22Rv1 (cell line): ENCODE measurements around the gene JUP.

Experiments
- H3K27ac ChIP-seq: fragments of 450-650 bp; 2 replicates; pipeline ENCODE4 v1.5.1; 2017
- ZFX ChIP-seq: fragments of 450-650 bp; IDR thresholded peaks from 2 replicates; pipeline ENCODE4 v1.6.1; 2017; ENCODE audit warnings: antibody characterized with exemption, borderline replicate concordance
- TF ChIP-seq, protein P1 (sequence below): fragments of 450-650 bp; IDR thresholded peaks from 2 replicates; pipeline ENCODE4 v1.5.1; 2017; ENCODE audit warnings: mild to moderate bottlenecking

Gene JUP

DNA sequence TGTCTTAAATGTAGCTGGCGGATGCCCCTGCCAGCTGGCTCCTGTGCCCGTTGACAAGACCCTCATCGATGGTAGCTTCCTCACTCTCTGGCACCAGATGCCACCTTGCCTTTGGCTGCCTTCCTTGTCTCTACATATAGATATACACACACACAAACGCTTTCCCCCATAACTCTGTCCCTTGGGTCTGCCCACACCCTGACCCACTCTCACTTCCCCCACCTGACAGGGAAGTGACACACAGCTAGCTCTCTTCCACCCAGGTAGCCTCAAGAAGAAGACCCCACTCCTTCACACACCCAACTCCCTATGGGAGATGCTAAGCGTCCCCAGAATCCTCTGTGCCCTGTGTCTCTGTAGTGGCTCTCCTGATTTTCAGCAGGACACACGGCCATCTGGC, 25.6 kb downstream of the JUP start:
- no peak overlapping the region for H3K27ac ChIP-seq
- TF ChIP-seq, protein P1, sequence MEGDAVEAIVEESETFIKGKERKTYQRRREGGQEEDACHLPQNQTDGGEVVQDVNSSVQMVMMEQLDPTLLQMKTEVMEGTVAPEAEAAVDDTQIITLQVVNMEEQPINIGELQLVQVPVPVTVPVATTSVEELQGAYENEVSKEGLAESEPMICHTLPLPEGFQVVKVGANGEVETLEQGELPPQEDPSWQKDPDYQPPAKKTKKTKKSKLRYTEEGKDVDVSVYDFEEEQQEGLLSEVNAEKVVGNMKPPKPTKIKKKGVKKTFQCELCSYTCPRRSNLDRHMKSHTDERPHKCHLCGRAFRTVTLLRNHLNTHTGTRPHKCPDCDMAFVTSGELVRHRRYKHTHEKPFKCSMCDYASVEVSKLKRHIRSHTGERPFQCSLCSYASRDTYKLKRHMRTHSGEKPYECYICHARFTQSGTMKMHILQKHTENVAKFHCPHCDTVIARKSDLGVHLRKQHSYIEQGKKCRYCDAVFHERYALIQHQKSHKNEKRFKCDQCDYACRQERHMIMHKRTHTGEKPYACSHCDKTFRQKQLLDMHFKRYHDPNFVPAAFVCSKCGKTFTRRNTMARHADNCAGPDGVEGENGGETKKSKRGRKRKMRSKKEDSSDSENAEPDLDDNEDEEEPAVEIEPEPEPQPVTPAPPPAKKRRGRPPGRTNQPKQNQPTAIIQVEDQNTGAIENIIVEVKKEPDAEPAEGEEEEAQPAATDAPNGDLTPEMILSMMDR = no peak
- TF ChIP-seq ZFX = no peak

DNA sequence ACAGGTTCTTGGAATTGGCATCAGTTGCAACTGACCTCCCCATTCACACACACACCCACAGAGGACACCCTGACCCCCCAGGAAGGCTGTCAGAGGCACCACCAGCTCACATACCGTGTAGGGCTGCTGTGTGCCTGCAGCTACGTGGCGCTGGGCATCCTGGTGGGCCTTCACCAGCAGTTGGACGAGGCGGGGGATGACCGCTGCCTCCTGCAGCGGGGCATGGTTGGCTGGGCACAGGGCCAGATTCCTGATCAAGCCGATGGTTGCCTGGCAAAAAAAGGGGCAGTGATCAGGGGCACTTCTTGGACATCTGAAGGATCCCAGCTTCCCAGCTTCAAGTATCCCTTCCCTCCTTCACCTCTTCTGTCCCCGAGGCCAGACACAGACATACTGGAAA, 27.9 kb downstream of the JUP start:
- H3K27ac ChIP-seq = no peak overlapping the region
- TF ChIP-seq, protein P1 = no peak
- TF ChIP-seq ZFX = no peak

DNA sequence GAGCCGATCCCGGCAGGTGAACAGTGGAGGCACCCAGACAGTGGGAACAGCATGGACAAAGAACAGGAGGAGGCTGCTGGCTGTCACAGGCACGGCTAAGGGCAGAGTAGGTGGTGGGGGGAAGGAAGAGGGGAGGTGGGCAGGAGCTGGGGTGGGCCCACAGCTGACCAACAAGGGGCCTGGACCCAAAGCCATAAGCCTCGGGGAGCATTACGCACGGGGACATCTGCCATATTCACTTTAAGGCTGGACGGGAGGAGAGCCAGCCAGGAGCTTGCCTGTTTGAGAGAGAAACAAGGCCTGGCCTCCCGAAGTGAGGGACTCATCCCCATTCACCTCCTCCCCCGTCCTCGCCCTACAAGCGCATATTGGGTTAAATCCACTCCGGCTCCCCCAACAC, 32.4 kb downstream of the JUP start:
- H3K27ac ChIP-seq = no peak overlapping the region
- no peak for TF ChIP-seq ZFX
- TF ChIP-seq, protein P1 = no peak

DNA sequence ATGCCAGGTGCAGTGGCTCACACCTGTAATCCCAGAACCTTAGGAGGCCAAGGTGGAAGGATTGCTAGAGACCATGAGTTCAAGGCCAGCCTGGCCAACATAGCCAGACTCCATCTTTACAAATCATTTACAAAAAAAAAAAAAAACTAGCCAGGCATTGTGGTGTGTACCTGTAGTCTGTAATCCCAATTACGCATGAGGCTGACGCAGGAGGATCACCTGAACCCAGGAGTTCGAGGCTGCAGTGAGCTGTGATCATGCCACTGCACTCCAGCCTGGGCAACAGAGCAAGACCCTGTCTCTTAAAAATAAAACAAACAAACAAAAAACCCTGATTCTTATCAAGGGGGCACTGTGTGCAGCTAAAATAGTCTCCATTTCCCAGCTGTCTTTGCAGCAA, 35.2 kb downstream of the JUP start:
- no peak for TF ChIP-seq ZFX
- TF ChIP-seq, protein P1 = no peak
- H3K27ac ChIP-seq = no peak overlapping the region

DNA sequence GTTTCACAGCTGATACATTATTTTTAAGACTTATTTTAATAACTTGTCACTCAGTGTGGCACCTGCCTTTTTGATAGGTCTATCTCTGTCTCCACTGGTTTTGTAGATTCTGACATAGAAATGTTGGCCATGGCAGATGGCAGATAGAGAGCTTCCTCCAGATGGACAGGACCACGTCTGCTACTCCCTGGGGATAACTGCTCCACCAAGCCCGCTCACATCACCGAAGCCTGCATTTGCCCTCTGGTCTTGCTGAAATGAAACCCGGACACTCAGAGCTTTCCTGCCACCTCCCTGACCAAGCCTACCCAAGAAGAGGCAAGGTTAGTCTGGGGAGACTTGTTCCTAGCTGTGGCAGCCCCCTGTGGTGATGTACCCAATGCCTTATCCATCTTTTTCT, 35.6 kb downstream of the JUP start:
- no peak for TF ChIP-seq ZFX
- TF ChIP-seq, protein P1 = no peak
- no peak overlapping the region for H3K27ac ChIP-seq

DNA sequence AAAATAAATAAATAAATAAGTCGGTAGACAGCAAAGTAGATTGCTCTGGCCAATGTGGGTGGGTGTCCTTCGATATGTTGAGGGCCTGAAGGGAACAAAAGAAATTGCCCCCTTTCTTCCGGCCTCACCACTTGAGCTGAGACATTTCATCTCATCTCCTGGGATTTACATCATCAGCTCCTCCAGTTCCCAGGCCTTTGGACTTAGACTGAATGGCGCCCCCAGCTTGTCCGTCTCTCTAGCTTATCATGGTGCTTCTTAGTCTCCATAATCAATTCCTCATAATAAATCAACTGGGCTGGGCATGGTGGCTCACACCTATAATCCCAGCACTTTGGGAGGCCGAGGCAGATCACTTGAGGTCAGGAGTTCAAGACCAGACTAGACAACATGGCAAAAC, 38.2 kb downstream of the JUP start:
- H3K27ac ChIP-seq = no peak overlapping the region
- TF ChIP-seq, protein P1 = no peak
- no peak for TF ChIP-seq ZFX

DNA sequence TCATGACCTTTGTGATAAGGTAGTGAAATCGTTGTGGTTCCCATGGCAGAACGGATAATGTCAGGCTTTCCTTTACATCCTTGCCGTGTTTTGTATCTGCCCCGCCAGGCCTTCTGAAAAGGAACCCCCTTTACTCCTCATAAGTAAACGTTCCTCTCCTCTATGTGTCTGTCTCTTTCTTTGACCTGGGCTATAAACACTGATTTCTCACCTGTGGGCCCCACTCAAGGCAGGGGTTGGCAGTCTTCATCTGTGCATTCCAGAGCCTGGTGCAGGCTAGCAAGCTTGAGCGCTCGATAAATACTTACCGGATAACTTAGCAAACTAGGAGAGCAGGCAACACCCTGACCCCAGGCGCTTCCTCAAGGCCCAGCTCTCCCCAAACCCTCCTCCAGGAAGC, 44.8 kb downstream of the JUP start:
- TF ChIP-seq, protein P1 = no peak
- TF ChIP-seq ZFX = no peak
- H3K27ac ChIP-seq = no peak overlapping the region
